Mammary epithelial cell (primary cell): ENCODE measurements around the gene UGT8.

Experiments used
- CTCF ChIP-seq, 2 donors: IDR thresholded peaks in 1 of 2; conservative IDR thresholded peaks in 1 of 2; 2 replicates each; pipeline ENCODE4 v1.5.1; 2011 to 2012; ENCODE audit warnings: inconsistent platforms in 2 of 2, low read length in 2 of 2, mild to moderate bottlenecking in 2 of 2, control low read depth in 1 of 2, low read depth in 1 of 2; ENCODE audit not compliant: insufficient read depth in 1 of 2; ENCODE audit errors: extremely low read depth in 1 of 2
- EZH2 ChIP-seq: IDR thresholded peaks from 2 replicates; pipeline ENCODE4 v1.6.1; 2012; ENCODE audit warnings: low read length, inconsistent platforms, borderline replicate concordance

DNA sequence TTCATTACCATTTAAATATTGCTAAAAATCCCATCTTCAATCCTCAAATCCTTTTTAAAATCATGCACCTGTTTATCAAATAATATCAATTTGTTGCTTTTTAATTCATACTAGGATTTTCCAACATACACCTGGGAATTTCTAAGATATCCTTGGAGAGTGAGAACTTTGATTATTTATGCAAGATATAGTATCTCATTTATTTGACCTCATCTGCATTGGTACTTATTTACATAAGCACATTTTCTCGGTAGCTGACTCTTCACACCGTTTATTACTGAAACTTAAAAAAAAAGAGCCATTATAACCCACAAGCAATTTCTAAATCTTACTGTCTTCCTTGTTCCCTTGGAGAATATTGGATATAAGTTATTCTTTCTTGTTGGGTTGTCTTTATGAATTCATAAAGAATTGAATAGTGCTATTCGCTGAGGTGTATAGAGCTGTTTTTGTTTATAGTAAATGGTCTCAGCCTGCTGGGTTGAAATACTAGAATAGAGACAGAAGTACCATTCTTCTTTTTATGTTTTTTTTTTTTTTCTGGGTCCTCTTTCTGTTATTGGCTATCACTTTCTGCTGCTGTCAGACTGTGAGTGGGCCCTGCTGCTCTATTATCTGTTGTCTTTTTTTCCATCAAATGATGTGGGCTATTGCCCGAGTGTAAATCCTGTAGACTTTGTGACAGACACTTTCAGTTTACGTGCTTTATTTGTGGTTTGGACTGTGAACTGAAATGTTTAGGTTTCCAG lies 2.9 kb downstream of the UGT8 start:
- TF ChIP-seq CTCF (conservative IDR thresholded peaks at IDR 0.05 in 1 of 2, IDR thresholded peaks at IDR 0.05 in 1 of 2; ENCODE audit: extremely low read depth in 1 of 2, insufficient read depth in 1 of 2, low read depth in 1 of 2, low read length in 2 of 2), result no peak
- TF ChIP-seq EZH2, result no peak
